Small intestine (tissue), 7 donors: Measurements from ENCODE around the gene MCM3. TPM values are rescaled to one million over a fixed set of nuclear protein-coding genes. Genes with fewer than 3 reads are reported as not detected.

Source experiments
- DNase-seq, 2 donors: peaks; one replicate each; pipeline versions ENCODE4 v3.0.0 to v3.0.0-alpha.2; 2013
- FAIRE-seq: peaks from 2 replicates; lab custom pipeline; 2012; peaks lifted over from hg19 to GRCh38; lab: Jason Lieb, UNC
- H3K27ac ChIP-seq, 3 donors: one replicate each; pipeline ENCODE4 v1.5.1; 2013; ENCODE audit warnings: low read length in 2 of 3, mild to moderate bottlenecking in 2 of 3, control low read depth in 1 of 3, inconsistent platforms in 1 of 3, low read depth in 1 of 3, moderate library complexity in 1 of 3
- H3K27me3 ChIP-seq, 3 donors: one replicate each; pipeline ENCODE4 v1.6.1; 2013; ENCODE audit warnings: low read length in 3 of 3, inconsistent platforms in 1 of 3; ENCODE audit not compliant: control insufficient read depth in 3 of 3, insufficient read depth in 3 of 3
- H3K36me3 ChIP-seq, 3 donors: one replicate each; pipeline ENCODE4 v1.6.1; 2013; ENCODE audit warnings: low read length in 3 of 3, inconsistent platforms in 1 of 3, low read depth in 1 of 3, mild to moderate bottlenecking in 1 of 3, moderate library complexity in 1 of 3; ENCODE audit not compliant: control insufficient read depth in 3 of 3, insufficient read depth in 2 of 3
- H3K4me1 ChIP-seq, 3 donors: one replicate each; pipeline ENCODE4 v1.6.1; 2013; ENCODE audit warnings: low read length in 2 of 3, inconsistent platforms in 1 of 3, low read depth in 1 of 3, mild to moderate bottlenecking in 1 of 3, moderate library complexity in 1 of 3; ENCODE audit not compliant: control insufficient read depth in 3 of 3, insufficient read depth in 2 of 3
- H3K4me3 ChIP-seq, 3 donors: one replicate each; pipeline ENCODE4 v1.5.1; 2013; ENCODE audit warnings: low read length in 3 of 3, control low read depth in 1 of 3, inconsistent platforms in 1 of 3, low read depth in 1 of 3, mild to moderate bottlenecking in 1 of 3, moderate library complexity in 1 of 3
- H3K9me3 ChIP-seq, 2 donors: one replicate each; pipeline ENCODE4 v1.6.1; 2013; ENCODE audit warnings: low read depth in 1 of 2, low read length in 1 of 2; ENCODE audit not compliant: control insufficient read depth in 2 of 2, insufficient read depth in 1 of 2
- WGBS, 3 donors: extraction: QIAGEN DNeasy Blood & Tissue Kit; methylation state at CpG; one replicate each; pipeline ENCODE4 v1.1.7; 2013; 5-methylcytosine and 5-hydroxymethylcytosine counted together
- polyA plus RNA-seq, 4 donors: library from polyadenylated mRNA; stranded (reverse) in 3 of 4; unstranded in 1 of 4; fragments of 200-250 nt in 3 of 4; fragments of 120-200 nt in 1 of 4; gene quantifications; one replicate each; pipeline versions ENCODE4 v1.2.1 to v1.2.3, GENCODE V29; 2013
- donor health status: healthy with polysubstance abuse.
- donor health status: control.
- donor health status: control.
- donor health status: Bipolar disorder and iron deficiency.
- donor health status: healthy.

Gene MCM3
- polyA plus RNA-seq, 4 donors = 9.4 to 58.0 (median 29.0) TPM

GRCh38 chr6:52233975-52234823 lies 50.3 kb downstream of the MCM3 start:
- Histone ChIP-seq H3K4me3 (no peak overlapping the region), H3K27ac (no peak overlapping the region), H3K36me3 (no peaks in the 10 kb centered on the region), H3K27me3 (peaks cover 0 to 2% (median 0%) of the 10 kb centered on the region in 3 donors), H3K9me3 (no peaks in the 10 kb centered on the region), H3K4me1 (peaks cover 0 to 5% (median 0%) of the 10 kb centered on the region in 3 donors)
- WGBS, 3 donors = 29 to 44% (median 30%) methylated on average over 15 of the region's 15 CpGs
- FAIRE-seq (no peak), DNase-seq (peak; percentile 51 to 76)

- no peaks in the 10 kb centered on the region for H3K9me3 ChIP-seq
- no peaks in the 10 kb centered on the region for H3K36me3 ChIP-seq
- peaks cover 0 to 2% (median 0%) of the 10 kb centered on the region in 3 donors for H3K27me3 ChIP-seq
- no peak overlapping the region for H3K27ac ChIP-seq
- 58 to 68% (median 65%) methylated on average over 4 of the region's 4 CpGs for WGBS, 3 donors
- no peak for DNase-seq
- peaks cover 0 to 5% (median 0%) of the 10 kb centered on the region in 3 donors for H3K4me1 ChIP-seq
- no peak for FAIRE-seq
- no peak overlapping the region for H3K4me3 ChIP-seq
These were observed 51.5 kb downstream of the MCM3 start for GRCh38 chr6:52233005-52233404.

- Histone ChIP-seq H3K4me3 (no peak overlapping the region), H3K4me1 (peaks cover 0 to 5% (median 0%) of the 10 kb centered on the region in 3 donors), H3K9me3 (no peaks in the 10 kb centered on the region), H3K36me3 (no peaks in the 10 kb centered on the region), H3K27ac (no peak overlapping the region), H3K27me3 (no peaks in the 10 kb centered on the region)
- WGBS, 3 donors = 80 to 85% (median 83%) methylated on average over 8 of the region's 8 CpGs
- FAIRE-seq (no peak), DNase-seq (no peak)
These were observed 53.0 kb downstream of the MCM3 start for GRCh38 chr6:52231406-52232127.

- no peak overlapping the region for H3K27ac ChIP-seq
- no peaks in the 10 kb centered on the region for H3K27me3 ChIP-seq
- FAIRE-seq (no peak), DNase-seq (no peak)
- no peaks in the 10 kb centered on the region for H3K36me3 ChIP-seq
- no peaks in the 10 kb centered on the region for H3K9me3 ChIP-seq
- H3K4me1 ChIP-seq = peaks cover 0 to 5% (median 0%) of the 10 kb centered on the region in 3 donors
- WGBS, 3 donors = 72 to 78% (median 75%) methylated on average over 1 of the region's 1 CpG
- no peak overlapping the region for H3K4me3 ChIP-seq
These were observed 53.9 kb downstream of the MCM3 start for GRCh38 chr6:52230685-52231084.

- 67 to 88% (median 74%) methylated on average over 1 of the region's 1 CpG for WGBS, 3 donors
- no peaks in the 10 kb centered on the region for H3K36me3 ChIP-seq
- no peaks in the 10 kb centered on the region for H3K4me1 ChIP-seq
- peaks cover 0 to 6% (median 0%) of the 10 kb centered on the region in 3 donors for H3K27me3 ChIP-seq
- FAIRE-seq (no peak), DNase-seq (no peak)
- no peak overlapping the region for H3K27ac ChIP-seq
- H3K9me3 ChIP-seq = no peaks in the 10 kb centered on the region
- H3K4me3 ChIP-seq = no peak overlapping the region
These were observed 57.0 kb downstream of the MCM3 start for GRCh38 chr6:52227495-52227894.

- Histone ChIP-seq H3K27ac (no peak overlapping the region), H3K36me3 (no peaks in the 10 kb centered on the region), H3K4me1 (peaks cover 0 to 14% (median 0%) of the 10 kb centered on the region in 3 donors), H3K9me3 (peaks cover 0 to 4% of the 10 kb centered on the region in 2 donors), H3K4me3 (no peak overlapping the region), H3K27me3 (peaks cover 0 to 6% (median 0%) of the 10 kb centered on the region in 3 donors)
- FAIRE-seq (no peak), DNase-seq (peak in 1 of 2 donors; percentile 9)
- WGBS, 3 donors = 45 to 54% (median 47%) methylated on average over 3 of the region's 3 CpGs
These were observed 63.2 kb downstream of the MCM3 start for GRCh38 chr6:52221302-52221701.

- Histone ChIP-seq H3K9me3 (peaks cover 0 to 4% of the 10 kb centered on the region in 2 donors), H3K4me3 (no peak overlapping the region), H3K36me3 (no peaks in the 10 kb centered on the region), H3K4me1 (peaks cover 0 to 14% (median 0%) of the 10 kb centered on the region in 3 donors), H3K27ac (peak overlapping the region in 1 of 3 donors; percentile 4), H3K27me3 (no peaks in the 10 kb centered on the region)
- DNase-seq (peak in 1 of 2 donors; percentile 38), FAIRE-seq (no peak)
- WGBS, 3 donors = 56 to 72% (median 66%) methylated on average over 2 of the region's 2 CpGs
These were observed 66.8 kb downstream of the MCM3 start for GRCh38 chr6:52217761-52218160.

- H3K4me1 ChIP-seq = peaks cover 0 to 14% (median 0%) of the 10 kb centered on the region in 3 donors
- DNase-seq = peak; percentile 54 to 70
- H3K36me3 ChIP-seq = no peaks in the 10 kb centered on the region
- FAIRE-seq = no peak
- no peaks in the 10 kb centered on the region for H3K27me3 ChIP-seq
- H3K9me3 ChIP-seq = peaks cover 0 to 4% of the 10 kb centered on the region in 2 donors
- no peak overlapping the region for H3K4me3 ChIP-seq
- peak overlapping the region in 1 of 3 donors; percentile 60 for H3K27ac ChIP-seq
- 52 to 65% (median 61%) methylated on average over 5 of the region's 5 CpGs for WGBS, 3 donors
These were observed 67.5 kb downstream of the MCM3 start for GRCh38 chr6:52216932-52217575.
